SK-N-SH treated with all-trans-retinoic acid at 6 μM for 48 hours (cell line): ENCODE results near the gene LGALS3BP.

Experiments used
- ATAC-seq: fragments of 200-7000 bp; cut with Tn5 transposase; 3 replicates; pipeline ENCODE4 v1.9.1; 2020; ENCODE audit warnings: mild to moderate bottlenecking, moderate library complexity
- BACH2 ChIP-seq: fragments of 250-450 bp; sonication (Bioruptor Pico); IDR thresholded peaks from 2 replicates; pipeline ENCODE4 v1.9.0; 2021; ENCODE audit warnings: mild to moderate bottlenecking, borderline replicate concordance
- CREB5 ChIP-seq: fragments of 250-450 bp; sonication (Bioruptor Pico); IDR thresholded peaks from 2 replicates; pipeline ENCODE4 v1.5.1; 2020; ENCODE audit warnings: low read depth, mild to moderate bottlenecking, moderate library complexity
- CSDC2 ChIP-seq: fragments of 250-450 bp; sonication (Bioruptor Pico); IDR thresholded peaks from 2 replicates; pipeline ENCODE4 v1.5.0; 2020; ENCODE audit warnings: mild to moderate bottlenecking, moderate library complexity
- CSRNP3 ChIP-seq: fragments of 250-450 bp; sonication (Bioruptor Pico); IDR thresholded peaks from 2 replicates; pipeline ENCODE4 v1.5.1; 2021; ENCODE audit warnings: mild to moderate bottlenecking, moderate library complexity
- ESRRG ChIP-seq: fragments of 250-450 bp; sonication (Bioruptor Pico); IDR thresholded peaks from 2 replicates; pipeline ENCODE4 v1.6.1; 2021; ENCODE audit warnings: mild to moderate bottlenecking
- GLIS3 ChIP-seq: fragments of 250-450 bp; sonication (Bioruptor Pico); IDR thresholded peaks from 2 replicates; pipeline ENCODE4 v1.5.0; 2020; ENCODE audit warnings: mild to moderate bottlenecking, moderate library complexity
- ISL1 ChIP-seq: fragments of 250-450 bp; sonication (Bioruptor Pico); IDR thresholded peaks from 2 replicates; pipeline ENCODE4 v2.1.2; 2022; ENCODE audit warnings: mild to moderate bottlenecking, moderate library complexity
- OSR1 ChIP-seq: fragments of 250-450 bp; sonication (Bioruptor Pico); IDR thresholded peaks from 2 replicates; pipeline ENCODE4 v1.8.0; 2022; ENCODE audit warnings: moderate library complexity, mild to moderate bottlenecking, inconsistent platforms
- PATZ1 ChIP-seq: fragments of 250-450 bp; sonication (Bioruptor Pico); IDR thresholded peaks from 2 replicates; pipeline ENCODE4 v1.8.0; 2020; ENCODE audit warnings: mild to moderate bottlenecking, moderate library complexity, borderline replicate concordance
- POU6F1 ChIP-seq: fragments of 250-450 bp; sonication (Bioruptor Pico); IDR thresholded peaks from 2 replicates; pipeline ENCODE4 v1.8.0; 2021; ENCODE audit warnings: low read depth, mild to moderate bottlenecking, moderate library complexity, borderline replicate concordance
- SNAI2 ChIP-seq: fragments of 250-450 bp; sonication (Bioruptor Pico); IDR thresholded peaks from 2 replicates; pipeline ENCODE4 v1.5.0; 2020; ENCODE audit warnings: mild to moderate bottlenecking, moderate library complexity
- TCF4 ChIP-seq: fragments of 250-450 bp; sonication (Bioruptor Pico); IDR thresholded peaks from 2 replicates; pipeline ENCODE4 v1.8.0; 2021; ENCODE audit warnings: mild to moderate bottlenecking, moderate library complexity, borderline replicate concordance
- TOX ChIP-seq: fragments of 250-450 bp; sonication (Bioruptor Pico); IDR thresholded peaks from 2 replicates; pipeline ENCODE4 v1.8.0; 2021; ENCODE audit warnings: mild to moderate bottlenecking, moderate library complexity, borderline replicate concordance
- ZC3H10 ChIP-seq: fragments of 250-450 bp; sonication (Bioruptor Pico); IDR thresholded peaks from 2 replicates; pipeline ENCODE4 v1.5.1; 2021; ENCODE audit warnings: mild to moderate bottlenecking, moderate library complexity
- ZFP3 ChIP-seq: fragments of 250-450 bp; sonication (Bioruptor Pico); IDR thresholded peaks from 2 replicates; pipeline ENCODE4 v1.5.0; 2020; ENCODE audit warnings: mild to moderate bottlenecking, moderate library complexity
- ZFP30 ChIP-seq: fragments of 450-650 bp; formaldehyde crosslinking; IDR thresholded peaks from 2 replicates; pipeline ENCODE4 v1.5.0; 2022; ENCODE audit warnings: mild to moderate bottlenecking, moderate library complexity
- ZNF565 ChIP-seq: fragments of 450-650 bp; formaldehyde crosslinking; conservative IDR thresholded peaks from 2 replicates; pipeline ENCODE4 v1.5.0; 2020; ENCODE audit warnings: low read depth, mild to moderate bottlenecking, moderate library complexity
- ZNF70 ChIP-seq: fragments of 450-650 bp; formaldehyde crosslinking; IDR thresholded peaks from 2 replicates; pipeline ENCODE4 v1.5.0; 2020; ENCODE audit warnings: mild to moderate bottlenecking, moderate library complexity
- ZNF8 ChIP-seq: fragments of 450-650 bp; formaldehyde crosslinking; IDR thresholded peaks from 2 replicates; pipeline ENCODE4 v1.5.0; 2020; ENCODE audit warnings: mild to moderate bottlenecking, moderate library complexity

The LGALS3BP gene

GRCh38 chr17:78977997-78978973 lies 1.4 kb downstream of the LGALS3BP start:
- TF ChIP-seq POU6F1 (CRISPR knock-in tag), result no peak
- no peak for TF ChIP-seq ZNF565 (CRISPR knock-in tag)
- TF ChIP-seq ZNF8 (CRISPR knock-in tag), result no peak
- no peak for TF ChIP-seq OSR1 (CRISPR knock-in tag)
- no peak for TF ChIP-seq ZC3H10 (CRISPR knock-in tag)
- no peak for TF ChIP-seq SNAI2
- TF ChIP-seq CSRNP3 (CRISPR knock-in tag), result no peak
- no peak for TF ChIP-seq TCF4 (CRISPR knock-in tag)
- no peak for TF ChIP-seq CREB5
- no peak for TF ChIP-seq TOX (CRISPR knock-in tag)
- no peak for TF ChIP-seq ZFP3
- no peak for TF ChIP-seq PATZ1
- no peak for TF ChIP-seq ZNF70 (CRISPR knock-in tag)
- TF ChIP-seq, all 23 proteins: peak for 0
- ATAC-seq, result peak; percentile 18

GRCh38 chr17:78977681-78977943 lies 2.1 kb downstream of the LGALS3BP start:
- ATAC-seq, result no peak

More at GRCh38 chr17:78977681-78977943, 2.1 kb downstream of the LGALS3BP start:
- no peak for TF ChIP-seq TCF4 (CRISPR knock-in tag)
- no peak for TF ChIP-seq CSRNP3 (CRISPR knock-in tag)
- no peak for TF ChIP-seq TOX (CRISPR knock-in tag)
- no peak for TF ChIP-seq ZFP3
- no peak for TF ChIP-seq CSDC2
- TF ChIP-seq BACH2 (CRISPR knock-in tag), result no peak
- no peak for TF ChIP-seq ISL1 (CRISPR knock-in tag)
- TF ChIP-seq GLIS3 (CRISPR knock-in tag), result no peak
- TF ChIP-seq ZNF565 (CRISPR knock-in tag), result no peak
- no peak for TF ChIP-seq SNAI2
- TF ChIP-seq ZFP30 (CRISPR knock-in tag), result no peak
- TF ChIP-seq ESRRG (CRISPR knock-in tag), result no peak
- no peak for TF ChIP-seq ZC3H10 (CRISPR knock-in tag)
- TF ChIP-seq PATZ1, result no peak
- no peak for TF ChIP-seq ZNF8 (CRISPR knock-in tag)
- no peak for TF ChIP-seq CREB5
- no peak for TF ChIP-seq POU6F1 (CRISPR knock-in tag)
